NCI-H82 (cell line): ENCODE measurements around the gene RPS16.
"Not testable (repeated sequence)": the region's sequence is repeated elsewhere in the genome, so short reads cannot be mapped to it uniquely, and the experiment has no call there.

Experiments
- DNase-seq: peaks from one replicate; lab custom pipeline; 2025; lab: John Stamatoyannopoulos, UW

The RPS16 gene

GRCh38 chr19:39435499-39436349 lies at the start of gene RPS16:
Gene RPS16, minus strand, starts transcription at chr19:39435949. Its CDS starts 54 bp downstream, at chr19:39435895.
- peak; percentile 100 for DNase-seq

GRCh38 chr19:39483141-39483540 lies 47.4 kb upstream of the RPS16 start:
- peak; percentile 100 for DNase-seq

GRCh38 chr19:39481676-39482075 lies 45.9 kb upstream of the RPS16 start:
- no peak for DNase-seq

GRCh38 chr19:39481229-39481545 lies 45.4 kb upstream of the RPS16 start:
- peak; percentile 51 for DNase-seq

- DNase-seq = peak; percentile 100
These were observed 44.8 kb upstream of the RPS16 start, which contains the start of gene TIMM50 for GRCh38 chr19:39480337-39481228. Gene TIMM50, plus strand, starts transcription at chr19:39480838. Its CDS starts 16 bp downstream, at chr19:39480854.

- peak; percentile 83 for DNase-seq
These were observed 44.2 kb upstream of the RPS16 start for GRCh38 chr19:39479916-39480315.

- DNase-seq = peak; percentile 89
These were observed 43.6 kb upstream of the RPS16 start for GRCh38 chr19:39479319-39479801.

GRCh38 chr19:39475748-39476147 lies 40.0 kb upstream of the RPS16 start:
- DNase-seq = no peak

GRCh38 chr19:39474139-39474620 lies 38.4 kb upstream of the RPS16 start:
- DNase-seq = peak; percentile 86

GRCh38 chr19:39473443-39473960 lies 37.8 kb upstream of the RPS16 start:
- DNase-seq = no peak

- no peak for DNase-seq
These were observed 37.1 kb upstream of the RPS16 start for GRCh38 chr19:39472746-39473442.

- no peak for DNase-seq
These were observed 36.2 kb upstream of the RPS16 start for GRCh38 chr19:39471756-39472536.

GRCh38 chr19:39470724-39471339 lies 35.1 kb upstream of the RPS16 start:
- DNase-seq = no peak

GRCh38 chr19:39469567-39469966 lies 33.8 kb upstream of the RPS16 start:
- no peak for DNase-seq

- no peak for DNase-seq
These were observed 33.3 kb upstream of the RPS16 start for GRCh38 chr19:39469036-39469435.

- no peak for DNase-seq
These were observed 32.2 kb upstream of the RPS16 start for GRCh38 chr19:39467941-39468340.

- no peak for DNase-seq
These were observed 30.4 kb upstream of the RPS16 start for GRCh38 chr19:39465956-39466747.

GRCh38 chr19:39463403-39463802 lies 27.7 kb upstream of the RPS16 start:
- no peak for DNase-seq

- not testable (repeated sequence) for DNase-seq
These were observed 15.5 kb upstream of the RPS16 start for GRCh38 chr19:39451257-39451656.
